Measurements from ENCODE around the gene CPA3.

The CPA3 gene

DNA sequence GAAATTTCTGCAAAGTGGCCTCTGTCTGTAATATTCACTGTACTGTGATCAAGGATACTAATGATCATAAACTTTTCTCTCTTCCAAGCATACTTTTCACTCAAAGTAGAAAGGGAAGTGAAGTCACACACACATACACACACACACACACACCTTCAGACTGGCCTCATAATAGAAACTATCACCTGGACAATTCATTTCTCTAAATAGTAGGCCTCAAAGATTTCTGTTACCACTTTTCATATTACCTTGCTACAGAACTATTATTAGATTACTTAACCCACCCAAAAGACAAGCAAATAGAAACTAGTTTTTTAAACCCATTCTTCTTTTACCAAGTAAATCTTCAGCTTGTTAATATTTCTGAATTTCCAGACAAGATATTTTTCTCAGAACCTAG, 25.3 kb upstream of the CPA3 start:
- Histone ChIP-seq H3K27me3 (ENCODE audit: insufficient read depth, low read depth, severe bottlenecking) (no peaks in the 10 kb centered on the region), H3K9me3 (ENCODE audit: severe bottlenecking) (no peaks in the 10 kb centered on the region), H3K36me3 (no peaks in the 10 kb centered on the region), H3K4me3 (ENCODE audit: low read depth, low read length) (no peak overlapping the region), H3K27ac (no peak overlapping the region)
- TF ChIP-seq, protein P1, sequence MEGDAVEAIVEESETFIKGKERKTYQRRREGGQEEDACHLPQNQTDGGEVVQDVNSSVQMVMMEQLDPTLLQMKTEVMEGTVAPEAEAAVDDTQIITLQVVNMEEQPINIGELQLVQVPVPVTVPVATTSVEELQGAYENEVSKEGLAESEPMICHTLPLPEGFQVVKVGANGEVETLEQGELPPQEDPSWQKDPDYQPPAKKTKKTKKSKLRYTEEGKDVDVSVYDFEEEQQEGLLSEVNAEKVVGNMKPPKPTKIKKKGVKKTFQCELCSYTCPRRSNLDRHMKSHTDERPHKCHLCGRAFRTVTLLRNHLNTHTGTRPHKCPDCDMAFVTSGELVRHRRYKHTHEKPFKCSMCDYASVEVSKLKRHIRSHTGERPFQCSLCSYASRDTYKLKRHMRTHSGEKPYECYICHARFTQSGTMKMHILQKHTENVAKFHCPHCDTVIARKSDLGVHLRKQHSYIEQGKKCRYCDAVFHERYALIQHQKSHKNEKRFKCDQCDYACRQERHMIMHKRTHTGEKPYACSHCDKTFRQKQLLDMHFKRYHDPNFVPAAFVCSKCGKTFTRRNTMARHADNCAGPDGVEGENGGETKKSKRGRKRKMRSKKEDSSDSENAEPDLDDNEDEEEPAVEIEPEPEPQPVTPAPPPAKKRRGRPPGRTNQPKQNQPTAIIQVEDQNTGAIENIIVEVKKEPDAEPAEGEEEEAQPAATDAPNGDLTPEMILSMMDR (IDR thresholded peaks at IDR 0.05; ENCODE audit: low read depth, low read length): no peak
- no peak for DNase-seq

DNA sequence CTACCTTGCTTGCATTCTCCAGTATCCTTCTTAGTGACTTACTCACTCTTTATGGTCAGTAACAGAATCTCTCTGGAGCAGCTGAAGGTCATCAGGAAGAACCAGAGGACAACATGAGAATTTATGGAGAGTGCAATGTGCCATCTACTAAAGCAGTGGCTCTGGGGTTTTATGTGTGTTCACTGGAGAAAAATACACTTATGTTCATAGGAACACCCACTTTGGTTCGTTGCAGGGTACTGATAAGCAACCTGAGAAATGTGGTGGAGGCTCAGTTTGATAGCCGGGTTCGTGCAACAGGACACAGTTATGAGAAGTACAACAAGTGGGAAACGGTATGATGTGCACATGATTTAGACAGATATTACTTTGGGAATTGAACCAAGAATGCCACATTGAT, 24.6 kb upstream of the CPA3 start:
- Histone ChIP-seq H3K27ac (no peak overlapping the region), H3K27me3 (ENCODE audit: insufficient read depth, low read depth, severe bottlenecking) (no peaks in the 10 kb centered on the region), H3K9me3 (ENCODE audit: severe bottlenecking) (no peaks in the 10 kb centered on the region), H3K4me3 (ENCODE audit: low read depth, low read length) (no peak overlapping the region), H3K36me3 (no peaks in the 10 kb centered on the region)
- TF ChIP-seq, protein P1 (IDR thresholded peaks at IDR 0.05; ENCODE audit: low read depth, low read length): no peak
- DNase-seq: no peak

DNA sequence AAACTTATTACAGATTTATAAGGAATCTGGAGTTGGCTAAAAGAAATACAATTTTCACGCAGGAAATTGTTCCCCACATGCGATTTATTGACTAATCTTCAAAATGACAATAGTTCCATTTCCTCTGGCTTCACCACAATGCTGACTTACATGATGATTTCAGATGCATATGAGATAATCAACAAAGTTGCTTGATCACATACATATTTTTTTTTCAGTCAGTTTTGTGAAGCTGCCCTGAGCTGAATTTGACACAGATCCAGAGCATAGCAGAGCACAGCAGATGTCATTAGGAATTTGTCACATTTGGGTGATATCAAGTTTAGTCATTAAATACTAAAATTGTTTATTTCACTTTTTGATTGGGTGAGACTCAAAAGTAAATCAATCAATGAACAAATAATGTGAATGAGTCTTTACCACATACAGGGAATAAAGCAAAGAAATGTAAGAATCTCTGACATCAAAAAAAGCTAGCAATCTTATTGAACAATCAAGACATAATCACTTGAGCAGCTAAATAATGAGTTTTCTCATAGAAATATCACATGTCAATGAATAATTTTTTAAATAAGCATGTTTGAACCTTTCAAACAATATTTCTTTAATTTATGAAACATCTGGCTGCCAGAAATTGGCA, 19.2 kb upstream of the CPA3 start:
- Histone ChIP-seq H3K27me3 (ENCODE audit: insufficient read depth, low read depth, severe bottlenecking) (no peaks in the 10 kb centered on the region), H3K4me3 (ENCODE audit: low read depth, low read length) (no peak overlapping the region), H3K27ac (no peak overlapping the region), H3K9me3 (ENCODE audit: severe bottlenecking) (no peaks in the 10 kb centered on the region), H3K36me3 (no peaks in the 10 kb centered on the region)
- TF ChIP-seq, protein P1 (IDR thresholded peaks at IDR 0.05; ENCODE audit: low read depth, low read length): no peak
- no peak for DNase-seq

DNA sequence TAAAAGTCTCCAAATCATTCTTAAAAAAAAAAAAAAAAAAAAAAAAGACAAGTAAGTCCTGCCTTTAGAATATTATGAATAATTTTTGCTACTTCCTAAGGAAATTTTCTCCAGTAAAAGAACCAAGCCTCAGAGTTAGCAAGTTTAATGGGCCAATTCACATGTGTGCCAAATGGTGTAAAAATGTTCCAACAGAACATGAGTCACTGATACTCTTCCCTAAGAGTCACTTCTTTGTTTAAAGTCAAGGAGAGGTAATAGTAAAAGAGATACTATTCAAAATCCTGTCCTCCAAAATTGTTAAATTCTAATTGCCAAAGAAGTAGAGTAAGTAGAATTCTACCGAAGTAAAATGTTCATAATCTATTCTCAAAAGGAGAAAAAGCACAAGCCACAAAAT, 17.7 kb upstream of the CPA3 start:
- Histone ChIP-seq H3K9me3 (ENCODE audit: severe bottlenecking) (no peaks in the 10 kb centered on the region), H3K27me3 (ENCODE audit: insufficient read depth, low read depth, severe bottlenecking) (no peaks in the 10 kb centered on the region), H3K36me3 (no peaks in the 10 kb centered on the region), H3K27ac (no peak overlapping the region), H3K4me3 (ENCODE audit: low read depth, low read length) (no peak overlapping the region)
- DNase-seq: no peak
- TF ChIP-seq, protein P1 (IDR thresholded peaks at IDR 0.05; ENCODE audit: low read depth, low read length): no peak

DNA sequence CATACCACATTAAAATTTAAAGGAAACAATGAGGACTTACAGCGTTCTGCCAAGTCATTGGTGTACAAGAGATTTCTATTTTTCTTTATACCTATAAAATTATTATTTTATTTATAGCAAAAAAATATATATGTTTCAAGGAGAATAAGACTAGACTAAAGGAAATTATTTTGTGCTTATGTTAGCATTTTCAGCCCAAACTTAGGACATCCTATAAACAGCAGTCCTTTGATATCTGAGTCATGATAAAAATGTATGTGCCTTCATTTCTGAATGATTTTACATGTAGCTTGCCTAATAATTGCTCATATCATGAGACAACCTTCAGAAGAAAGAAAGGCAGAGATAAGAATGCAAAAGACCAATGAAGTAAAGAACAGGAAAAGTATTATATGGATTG, 16.7 kb upstream of the CPA3 start:
- TF ChIP-seq, protein P1 (IDR thresholded peaks at IDR 0.05; ENCODE audit: low read depth, low read length): no peak
- H3K36me3 ChIP-seq: no peaks in the 10 kb centered on the region
- H3K27ac ChIP-seq: no peak overlapping the region
- no peak for DNase-seq
- H3K27me3 ChIP-seq (ENCODE audit: insufficient read depth, low read depth, severe bottlenecking): no peaks in the 10 kb centered on the region
- no peaks in the 10 kb centered on the region for H3K9me3 ChIP-seq (ENCODE audit: severe bottlenecking)
- no peak overlapping the region for H3K4me3 ChIP-seq (ENCODE audit: low read depth, low read length)
